Measurements from ENCODE around the gene ACSS2.

The ACSS2 gene

DNA sequence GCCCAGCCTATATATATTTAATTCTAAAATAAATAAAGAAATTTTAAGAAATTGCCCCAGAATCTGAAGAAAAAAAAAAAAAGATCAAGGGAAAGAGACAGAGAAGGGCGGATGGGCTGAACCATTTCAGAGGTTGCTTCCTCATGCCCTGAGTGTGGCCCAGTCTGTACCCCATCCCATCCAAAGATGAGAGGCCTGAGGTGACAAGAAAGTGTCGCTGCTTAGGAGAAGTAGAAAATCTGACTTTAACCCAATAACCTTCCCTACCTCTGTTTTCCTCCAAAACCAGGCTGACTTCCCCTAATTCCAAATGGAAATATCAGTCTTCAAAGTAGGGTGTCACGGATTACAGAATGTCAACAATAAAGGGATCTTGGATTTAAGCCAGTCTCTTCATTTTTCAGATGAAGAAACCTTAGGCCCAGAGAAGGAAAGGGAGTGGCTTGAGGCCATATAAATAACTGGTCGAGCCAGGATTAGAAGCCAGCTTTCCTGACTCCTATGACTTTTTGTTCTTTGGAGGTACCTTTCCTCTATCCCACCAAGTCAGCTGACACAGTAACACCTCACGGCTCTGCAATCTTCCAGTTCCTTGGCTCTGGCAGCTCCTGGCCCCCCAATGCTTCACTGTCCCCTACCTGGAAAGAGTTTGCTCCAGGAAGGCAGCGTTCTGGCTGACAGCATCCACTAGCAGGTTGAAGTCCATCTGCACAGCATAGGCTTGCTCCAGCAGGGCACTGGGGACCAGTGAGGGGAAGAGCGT, 69.1 kb downstream of the ACSS2 start:
- DNase-seq (ENCODE audit: low read depth in 2 of 2, low spot score in 1 of 2) = no peak

DNA sequence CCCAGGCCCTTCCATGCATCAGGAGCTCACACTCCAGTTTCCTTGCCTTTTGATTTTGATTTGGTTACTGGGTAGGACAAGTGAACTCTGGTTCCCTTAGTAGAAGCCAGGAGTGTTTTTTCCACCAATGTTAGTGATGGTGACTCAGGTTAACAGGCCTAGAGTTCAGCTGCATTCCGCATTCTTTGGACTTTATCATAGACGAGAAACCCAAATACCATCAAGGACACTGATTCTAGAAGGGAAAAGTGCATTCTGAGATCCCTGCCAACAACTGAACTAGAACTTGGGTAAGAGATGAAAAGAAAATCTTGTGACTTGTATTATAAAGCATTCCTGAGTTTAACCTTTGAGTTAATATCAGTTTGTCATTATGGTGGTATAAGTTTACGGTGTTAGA, 70.2 kb downstream of the ACSS2 start:
- DNase-seq (ENCODE audit: low read depth in 2 of 2, low spot score in 1 of 2) = no peak

DNA sequence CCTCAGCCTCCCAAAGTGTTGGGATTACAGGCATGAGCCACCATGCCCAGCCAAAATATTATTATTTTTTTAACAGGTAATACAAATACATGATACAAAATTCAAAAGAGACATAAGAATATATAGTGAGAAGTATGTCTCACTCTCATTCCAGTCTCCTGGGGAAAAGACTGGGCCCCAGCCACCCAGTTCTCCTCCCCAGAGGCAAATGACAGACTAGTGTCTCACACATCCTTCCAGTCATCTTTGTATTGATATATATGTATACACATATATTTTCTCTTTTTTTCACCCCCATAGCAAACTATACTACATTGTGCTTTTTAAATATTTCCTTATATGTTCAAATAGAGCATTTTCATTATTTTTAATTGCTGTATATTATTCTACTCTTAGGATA, 70.9 kb downstream of the ACSS2 start:
- no peak for DNase-seq (ENCODE audit: low read depth in 2 of 2, low spot score in 1 of 2)

GRCh38 chr20:34948030-34948429, 71.6 kb downstream of the ACSS2 start:
- DNase-seq (ENCODE audit: low read depth in 2 of 2, low spot score in 1 of 2) = no peak

GRCh38 chr20:34949120-34949519, 72.7 kb downstream of the ACSS2 start:
- DNase-seq (ENCODE audit: low read depth in 2 of 2, low spot score in 1 of 2) = no peak

DNA sequence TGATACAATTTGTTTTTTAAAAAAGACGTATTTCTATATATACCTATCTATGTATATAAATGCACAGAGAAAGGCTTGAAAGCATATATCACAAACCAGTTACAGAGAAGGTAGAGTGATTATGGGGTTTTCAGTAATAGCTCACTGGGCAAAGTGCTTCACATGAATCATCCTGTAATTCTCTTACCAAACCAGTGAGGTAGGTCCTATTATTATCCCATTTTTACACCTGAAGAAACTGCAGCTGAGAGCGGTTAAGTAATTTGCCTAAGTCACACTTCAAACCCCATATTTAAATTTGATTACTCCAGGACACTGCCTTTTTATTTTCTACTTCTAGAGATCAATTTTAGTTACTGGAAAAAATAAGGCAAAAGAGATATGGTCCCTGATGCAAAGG, 74.8 kb downstream of the ACSS2 start:
- DNase-seq (ENCODE audit: low read depth in 2 of 2, low spot score in 1 of 2) = no peak

- DNase-seq (ENCODE audit: low read depth in 2 of 2, low spot score in 1 of 2) = no peak
These were observed 75.2 kb downstream of the ACSS2 start for GRCh38 chr20:34951652-34952051.

- no peak for DNase-seq (ENCODE audit: low read depth in 2 of 2, low spot score in 1 of 2)
These were observed 76.3 kb downstream of the ACSS2 start for GRCh38 chr20:34952671-34953070.

DNA sequence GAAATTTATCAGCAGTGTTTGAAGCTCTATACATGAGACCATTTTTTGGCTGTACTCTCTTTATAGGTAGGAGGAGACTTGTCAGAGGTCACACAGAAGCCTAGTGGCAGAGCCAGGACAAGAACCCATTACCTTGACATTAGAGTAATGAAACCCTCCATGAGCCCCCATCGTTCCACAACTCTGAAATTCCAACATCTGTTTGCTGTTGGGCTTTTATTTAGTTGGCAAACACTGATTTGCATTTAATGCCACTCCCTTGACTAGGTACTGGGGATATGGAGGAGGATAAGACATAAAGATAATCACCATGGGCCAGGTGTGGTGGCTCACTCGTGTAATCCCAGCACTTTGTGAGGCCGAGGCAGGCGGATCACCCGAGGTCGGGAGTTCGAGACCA, 77.5 kb downstream of the ACSS2 start:
- DNase-seq (ENCODE audit: low read depth in 2 of 2, low spot score in 1 of 2) = no peak

- DNase-seq (ENCODE audit: low read depth in 2 of 2, low spot score in 1 of 2) = no peak
These were observed 78.5 kb downstream of the ACSS2 start for GRCh38 chr20:34954904-34955230.

DNA sequence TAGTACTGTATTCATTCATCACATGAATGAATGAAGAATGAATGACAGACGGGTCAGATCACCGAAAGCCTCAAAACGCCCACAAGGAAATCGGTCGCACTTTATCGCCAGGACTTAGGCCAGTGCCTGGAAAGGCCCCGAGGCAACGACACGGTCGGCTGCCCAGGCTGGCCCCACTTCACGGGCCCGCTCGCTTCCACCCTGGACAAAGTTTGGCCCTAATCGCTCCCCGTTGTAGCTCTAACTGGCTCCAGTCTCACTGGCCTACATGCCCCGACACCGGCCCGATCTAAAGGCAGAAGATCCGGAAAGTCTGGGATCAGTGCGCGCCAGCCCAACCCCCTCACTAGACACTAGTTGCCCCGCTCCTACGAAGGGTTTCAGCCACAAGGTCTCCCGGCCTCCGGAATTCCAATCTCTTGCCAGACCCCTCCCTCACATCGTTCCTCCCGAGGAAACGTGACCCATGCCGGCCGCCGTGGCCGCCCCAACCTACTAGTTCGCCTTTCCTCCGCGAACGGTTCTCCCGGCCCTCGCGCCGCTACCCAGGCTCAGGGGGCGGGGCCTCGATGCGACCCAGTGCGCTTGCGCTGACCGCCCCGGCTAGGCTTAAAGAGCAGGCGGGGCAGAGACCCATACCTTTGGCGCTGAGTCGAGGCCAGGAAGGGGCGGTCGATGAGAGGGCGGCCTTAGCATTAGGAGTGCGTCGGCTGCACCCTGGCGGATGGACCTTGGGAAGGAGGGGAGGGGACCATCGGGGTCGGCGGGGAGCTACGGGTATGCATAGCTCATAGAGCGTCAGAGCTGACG, 79.0 kb downstream of the ACSS2 start, which contains the start of the genes GSS and MYH7B:
Gene GSS, minus strand, starts transcription at position 576 of the 810 bp plus-strand sequence. CDS start 3,954 bp downstream, outside the sequence.
Gene MYH7B, plus strand, starts transcription at position 638 of the 810 bp plus-strand sequence. CDS start 22,138 bp downstream, outside the sequence.
- peak; percentile 89 to 97 for DNase-seq (ENCODE audit: low read depth in 2 of 2, low spot score in 1 of 2)

DNA sequence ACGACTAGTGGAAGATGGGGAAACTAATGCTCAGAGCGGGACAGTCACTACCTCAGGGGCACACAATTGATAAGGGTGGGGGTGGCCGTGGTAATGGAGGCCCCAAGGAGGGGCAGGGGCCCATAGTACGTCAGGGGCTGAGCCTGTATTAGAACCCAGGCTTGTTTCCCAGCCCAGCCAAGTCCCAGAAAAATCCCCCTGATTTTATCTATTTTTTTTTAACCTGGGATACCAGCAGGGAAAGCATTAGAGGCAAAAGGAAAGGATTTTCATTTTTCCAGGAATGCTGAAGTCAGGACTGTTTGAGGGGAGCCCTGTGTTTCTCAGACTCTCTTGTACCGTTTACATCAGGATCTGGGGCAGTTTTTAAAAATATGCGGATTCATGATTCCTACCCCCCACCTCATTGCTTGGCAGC, 79.6 kb downstream of the ACSS2 start:
- DNase-seq (ENCODE audit: low read depth in 2 of 2, low spot score in 1 of 2) = no peak

DNA sequence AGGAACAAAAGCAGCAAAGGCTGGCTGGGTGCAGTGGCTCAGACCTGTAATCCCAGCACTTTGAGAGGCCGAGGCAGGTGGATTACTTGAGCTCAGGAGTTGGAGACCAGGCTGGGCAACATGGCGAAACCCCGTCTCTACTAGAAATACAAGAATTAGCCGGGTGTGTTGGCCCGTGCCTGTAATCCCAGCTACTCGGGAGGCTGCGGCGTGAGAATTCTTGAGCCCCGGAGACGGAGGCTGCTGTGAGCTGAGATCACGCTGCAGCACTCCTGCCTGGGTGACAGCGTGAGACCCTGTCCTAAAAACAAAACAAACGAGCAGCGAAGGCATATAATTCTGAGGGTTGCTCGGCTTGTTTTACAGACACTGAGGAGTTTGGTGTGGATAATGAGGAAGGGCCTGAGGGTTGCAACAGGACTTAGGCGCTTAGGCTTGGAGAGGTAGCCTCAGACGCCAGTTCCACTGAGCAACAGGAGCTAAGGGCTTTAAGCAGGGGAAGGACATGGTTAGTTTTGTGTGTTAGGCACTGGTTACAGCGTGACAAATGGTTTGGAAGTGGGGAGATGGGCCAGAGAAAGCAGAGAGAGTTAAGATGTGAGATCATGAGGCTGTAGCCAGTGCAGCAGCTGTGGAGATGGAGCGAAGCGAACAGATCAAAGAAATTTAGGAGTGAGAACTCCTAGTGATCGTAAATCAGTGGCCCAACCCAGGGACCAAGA, 80.5 kb downstream of the ACSS2 start:
- no peak for DNase-seq (ENCODE audit: low read depth in 2 of 2, low spot score in 1 of 2)

DNA sequence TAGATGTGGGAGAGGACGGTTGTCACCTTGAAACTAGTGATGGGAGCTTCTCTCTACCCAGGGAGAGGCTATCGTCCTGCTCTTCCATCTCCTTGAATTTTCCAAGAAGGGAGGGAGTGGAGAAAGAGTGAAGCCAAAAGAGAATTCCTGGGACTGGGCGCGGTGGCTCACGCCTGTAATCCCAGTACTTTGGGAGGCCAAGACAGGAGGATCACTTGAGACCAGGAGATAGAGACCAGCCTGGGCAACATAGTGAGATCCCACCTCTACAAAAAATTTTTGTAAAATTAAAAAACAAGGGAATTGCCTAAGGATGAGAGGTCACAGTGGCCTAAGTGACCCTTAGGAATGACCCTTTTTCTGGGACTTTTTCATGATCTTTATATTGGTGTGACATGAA, 88.1 kb downstream of the ACSS2 start:
- DNase-seq (ENCODE audit: low read depth in 2 of 2, low spot score in 1 of 2) = no peak

- no peak for DNase-seq (ENCODE audit: low read depth in 2 of 2, low spot score in 1 of 2)
These were observed 88.6 kb downstream of the ACSS2 start for GRCh38 chr20:34965051-34965450.

DNA sequence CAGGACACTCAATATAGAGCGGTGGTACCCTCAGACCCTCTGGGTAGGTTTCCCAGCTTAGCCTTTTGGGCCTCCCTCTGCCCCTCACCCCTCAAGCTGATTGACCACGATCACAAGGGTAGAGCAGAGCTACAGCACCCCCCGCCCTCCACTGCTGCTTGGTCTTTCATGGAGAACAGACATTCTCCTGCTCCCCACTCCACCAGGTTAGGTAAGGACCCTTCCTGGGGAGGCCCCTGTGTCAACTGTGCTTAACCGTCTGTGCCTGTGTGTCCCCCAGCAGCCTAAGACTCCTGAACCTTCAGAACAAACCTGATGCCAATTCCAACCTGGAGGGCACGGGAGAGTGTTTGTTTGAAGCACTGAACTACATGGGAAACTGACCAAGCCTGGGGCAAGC, 91.0 kb downstream of the ACSS2 start:
- no peak for DNase-seq (ENCODE audit: low read depth in 2 of 2, low spot score in 1 of 2)

- DNase-seq (ENCODE audit: low read depth in 2 of 2, low spot score in 1 of 2) = no peak
These were observed 91.8 kb downstream of the ACSS2 start for GRCh38 chr20:34968042-34968775.

DNA sequence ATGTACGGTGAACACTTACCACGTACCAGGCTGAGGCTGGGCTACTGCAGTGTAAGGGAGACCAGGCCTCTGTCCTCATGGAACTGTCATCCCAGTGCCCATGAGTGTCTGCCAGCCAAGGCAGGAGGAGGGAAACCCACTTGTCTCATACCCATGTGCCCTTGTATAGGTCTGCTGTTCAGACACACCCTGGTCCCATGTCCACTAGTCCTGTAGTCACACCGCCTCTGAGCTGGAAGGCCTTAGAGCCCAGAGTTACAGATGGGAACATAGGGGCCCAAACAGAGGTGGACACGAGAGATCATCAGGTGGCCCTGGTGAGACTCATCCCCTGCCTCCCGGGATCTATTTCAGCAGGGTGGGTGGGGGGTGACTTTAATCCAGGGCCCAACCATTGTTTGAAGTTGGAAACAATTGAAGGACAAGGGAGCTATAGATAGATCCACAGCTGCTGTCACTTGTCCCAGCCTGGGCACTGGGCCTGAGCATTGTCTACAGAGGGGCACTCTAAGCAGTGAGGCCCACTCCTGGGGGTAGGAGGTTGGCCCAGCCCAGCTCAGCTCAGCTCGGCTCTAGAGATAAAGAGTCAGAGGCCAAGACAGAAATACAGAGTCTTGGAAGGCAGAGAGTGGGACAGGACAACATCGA, 93.9 kb downstream of the ACSS2 start:
- no peak for DNase-seq (ENCODE audit: low read depth in 2 of 2, low spot score in 1 of 2)

- DNase-seq (ENCODE audit: low read depth in 2 of 2, low spot score in 1 of 2) = no peak
These were observed 94.6 kb downstream of the ACSS2 start for GRCh38 chr20:34970846-34971560.
